ENCODE results near the gene BACE1. TPM values are rescaled to one million over a fixed set of nuclear protein-coding genes. Genes with fewer than 3 reads are reported as not detected.

BACE1 gene
- total and polyA plus RNA-seq, 4 donors: 5.5 to 36.3 (median 24.9) TPM

DNA sequence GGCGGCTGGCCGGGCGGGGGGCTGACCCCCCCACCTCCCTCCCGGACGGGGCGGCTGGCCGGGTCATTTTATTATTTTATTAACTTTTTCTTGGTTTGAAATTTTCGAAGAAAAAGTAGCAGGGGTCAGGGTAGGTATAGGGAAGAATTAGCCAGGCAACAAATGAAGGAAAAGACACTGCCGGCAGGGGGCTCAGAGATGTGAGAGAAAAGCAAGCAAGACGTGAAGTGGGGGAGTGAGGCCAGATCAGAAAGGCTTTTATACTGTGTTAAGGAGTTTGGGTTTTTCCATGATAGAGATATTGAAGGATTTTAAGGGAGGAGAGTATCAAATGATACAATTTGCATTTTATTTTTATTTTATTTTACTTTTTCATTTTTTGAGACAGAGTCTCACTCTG lies 64.5 kb downstream of the BACE1 start:
- H3K27me3 ChIP-seq (ENCODE audit: control insufficient read depth in 1 of 2, insufficient read depth in 2 of 2, low read length in 1 of 2): no peaks in the 10 kb centered on the region
- WGBS, 2 donors: 87 to 88% methylated on average over 9 to 10 of the region's 10 CpGs
- peaks cover 1 to 8% of the 10 kb centered on the region in 2 donors for H3K36me3 ChIP-seq (ENCODE audit: control insufficient read depth in 1 of 2, insufficient read depth in 2 of 2, low read length in 1 of 2)
- no peak overlapping the region for H3K27ac ChIP-seq (ENCODE audit: low read depth in 1 of 2, low read length in 2 of 2)
- no peaks in the 10 kb centered on the region for H3K4me1 ChIP-seq (ENCODE audit: control insufficient read depth in 1 of 2, insufficient read depth in 2 of 2, low read length in 2 of 2)
- no peaks in the 10 kb centered on the region for H3K9me3 ChIP-seq (ENCODE audit: control insufficient read depth, low read length)
- DNase-seq (no peak), ATAC-seq (ENCODE audit: low FRiP score) (no peak)
- no peak overlapping the region for H3K4me3 ChIP-seq (ENCODE audit: low read length in 2 of 2)
- intact Hi-C loops (cut with DNase I): no loop called here

DNA sequence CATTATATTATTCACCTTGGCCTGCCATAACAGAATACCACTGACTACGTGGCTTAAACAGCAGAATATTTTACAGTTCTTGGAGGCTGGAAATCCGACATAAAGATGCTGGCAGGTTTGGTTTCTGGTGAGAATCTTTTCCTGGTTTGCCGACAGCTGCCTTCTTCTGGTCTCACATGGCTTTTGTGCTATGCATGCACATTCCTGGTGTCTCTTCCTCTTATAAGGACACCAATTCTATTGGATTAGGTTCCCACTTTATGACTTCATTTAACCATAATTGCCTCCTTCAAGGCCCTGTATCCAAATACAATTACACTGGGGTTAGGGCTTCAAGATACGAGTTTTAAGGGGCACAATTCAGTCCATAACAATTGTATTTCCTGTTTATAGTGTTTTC lies 66.5 kb downstream of the BACE1 start:
- intact Hi-C loops (cut with DNase I): no loop called here

DNA sequence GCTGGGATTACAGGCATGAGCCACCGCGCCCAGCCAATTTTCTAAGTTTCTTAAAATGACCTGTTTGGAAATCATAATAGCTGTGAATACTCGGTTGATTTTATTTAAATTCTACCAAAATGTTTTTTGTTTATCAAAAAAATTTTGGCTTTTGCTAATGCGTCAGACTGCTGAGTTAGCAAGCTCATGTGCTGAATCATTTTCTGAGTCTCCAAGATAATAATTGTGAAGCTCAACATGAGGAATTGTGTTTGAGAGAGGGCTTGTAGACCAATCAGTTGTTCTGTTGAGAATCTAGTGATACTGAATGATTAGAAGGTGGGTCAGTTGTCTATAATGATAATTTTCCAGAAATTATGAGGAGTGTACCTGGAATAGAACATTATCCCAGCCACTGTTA lies 67.7 kb downstream of the BACE1 start:
- Histone ChIP-seq H3K36me3 (ENCODE audit: control insufficient read depth in 1 of 2, insufficient read depth in 2 of 2, low read length in 1 of 2) (peaks cover 2 to 11% of the 10 kb centered on the region in 2 donors), H3K27me3 (ENCODE audit: control insufficient read depth in 1 of 2, insufficient read depth in 2 of 2, low read length in 1 of 2) (no peaks in the 10 kb centered on the region), H3K27ac (ENCODE audit: low read depth in 1 of 2, low read length in 2 of 2) (no peak overlapping the region), H3K4me1 (ENCODE audit: control insufficient read depth in 1 of 2, insufficient read depth in 2 of 2, low read length in 2 of 2) (no peaks in the 10 kb centered on the region), H3K4me3 (ENCODE audit: low read length in 2 of 2) (no peak overlapping the region), H3K9me3 (ENCODE audit: control insufficient read depth, low read length) (no peaks in the 10 kb centered on the region)
- no peak for ATAC-seq (ENCODE audit: low FRiP score)
- 84 to 88% methylated on average over 4 of the region's 4 CpGs for WGBS, 2 donors
- intact Hi-C loops (cut with DNase I): no loop called here
- no peak for DNase-seq

More for the DNA sequence above, 66.5 kb downstream of the BACE1 start:
- no peak overlapping the region for H3K27ac ChIP-seq (ENCODE audit: low read depth in 1 of 2, low read length in 2 of 2)
- no peak for DNase-seq
- WGBS, 2 donors: 88% methylated on average over 4 of the region's 4 CpGs
- H3K4me3 ChIP-seq (ENCODE audit: low read length in 2 of 2): no peak overlapping the region
- ATAC-seq (ENCODE audit: low FRiP score): no peak
- H3K9me3 ChIP-seq (ENCODE audit: control insufficient read depth, low read length): no peaks in the 10 kb centered on the region
- H3K27me3 ChIP-seq (ENCODE audit: control insufficient read depth in 1 of 2, insufficient read depth in 2 of 2, low read length in 1 of 2): no peaks in the 10 kb centered on the region
- H3K4me1 ChIP-seq (ENCODE audit: control insufficient read depth in 1 of 2, insufficient read depth in 2 of 2, low read length in 2 of 2): no peaks in the 10 kb centered on the region
- peaks cover 2 to 8% of the 10 kb centered on the region in 2 donors for H3K36me3 ChIP-seq (ENCODE audit: control insufficient read depth in 1 of 2, insufficient read depth in 2 of 2, low read length in 1 of 2)

DNA sequence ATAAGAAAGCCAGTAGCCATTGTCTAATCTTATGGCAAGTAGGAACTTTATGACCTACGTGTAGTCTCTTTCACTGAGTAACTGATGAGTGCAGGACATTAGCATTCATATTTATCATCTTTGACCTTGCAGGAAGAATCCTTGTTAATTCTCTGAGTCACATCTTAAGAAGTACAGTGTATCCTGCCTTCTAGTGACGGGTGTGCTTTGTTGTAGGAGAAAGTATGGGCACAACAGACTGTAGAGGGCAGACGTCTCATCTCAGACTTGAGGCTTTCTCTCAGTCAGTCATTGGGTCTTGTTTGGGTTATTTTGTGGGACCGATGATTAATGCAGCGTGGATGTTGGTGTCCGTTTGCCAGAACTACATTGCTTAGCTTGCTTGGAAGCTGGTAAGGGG lies 76.8 kb downstream of the BACE1 start:
- intact Hi-C loops (cut with DNase I): loop anchor here in 1 of 2 donors (10.0 kb wide), 1 partner anchor 94 kb away; the partner anchor contains the start of gene PAFAH1B2
- DNase-seq: no peak
- 74 to 78% methylated on average over 6 of the region's 6 CpGs for WGBS, 2 donors

DNA sequence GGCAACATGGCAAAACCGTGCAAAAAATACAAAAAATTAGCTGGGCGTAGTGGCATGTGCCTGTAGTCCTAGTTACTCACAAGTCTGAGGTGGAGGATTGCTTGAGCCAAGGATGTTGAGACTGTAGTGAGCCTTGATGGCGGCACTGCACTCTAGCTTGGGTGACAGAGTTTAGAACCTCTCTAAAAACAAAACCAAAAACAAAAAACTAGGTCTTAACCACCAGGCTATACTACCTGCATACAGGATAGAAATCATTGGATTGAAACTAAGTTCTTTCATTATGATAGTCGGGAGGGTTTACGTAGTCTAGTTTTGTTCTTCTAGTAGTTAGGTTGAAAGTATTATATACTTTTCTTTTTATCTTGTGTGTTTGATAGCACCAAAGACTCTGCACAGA lies 77.8 kb downstream of the BACE1 start:
- ATAC-seq (ENCODE audit: low FRiP score) (no peak), DNase-seq (no peak)
- Histone ChIP-seq H3K27ac (ENCODE audit: low read depth in 1 of 2, low read length in 2 of 2) (no peak overlapping the region), H3K4me1 (ENCODE audit: control insufficient read depth in 1 of 2, insufficient read depth in 2 of 2, low read length in 2 of 2) (peaks cover 0 to 3% of the 10 kb centered on the region in 2 donors), H3K36me3 (ENCODE audit: control insufficient read depth in 1 of 2, insufficient read depth in 2 of 2, low read length in 1 of 2) (peaks cover 0 to 8% of the 10 kb centered on the region in 2 donors), H3K9me3 (ENCODE audit: control insufficient read depth, low read length) (no peaks in the 10 kb centered on the region), H3K27me3 (ENCODE audit: control insufficient read depth in 1 of 2, insufficient read depth in 2 of 2, low read length in 1 of 2) (no peaks in the 10 kb centered on the region), H3K4me3 (ENCODE audit: low read length in 2 of 2) (no peak overlapping the region)
- 85 to 94% methylated on average over 5 of the region's 5 CpGs for WGBS, 2 donors
- intact Hi-C loops (cut with DNase I): loop anchor here in 1 of 2 donors (10.0 kb wide), 1 partner anchor 93 kb away; the partner anchor contains the start of gene PAFAH1B2

More for the DNA sequence above, 76.8 kb downstream of the BACE1 start:
- Histone ChIP-seq H3K36me3 (ENCODE audit: control insufficient read depth in 1 of 2, insufficient read depth in 2 of 2, low read length in 1 of 2) (peaks cover 2 to 8% of the 10 kb centered on the region in 2 donors), H3K4me1 (ENCODE audit: control insufficient read depth in 1 of 2, insufficient read depth in 2 of 2, low read length in 2 of 2) (no peaks in the 10 kb centered on the region), H3K27me3 (ENCODE audit: control insufficient read depth in 1 of 2, insufficient read depth in 2 of 2, low read length in 1 of 2) (no peaks in the 10 kb centered on the region), H3K27ac (ENCODE audit: low read depth in 1 of 2, low read length in 2 of 2) (no peak overlapping the region), H3K4me3 (ENCODE audit: low read length in 2 of 2) (no peak overlapping the region), H3K9me3 (ENCODE audit: control insufficient read depth, low read length) (no peaks in the 10 kb centered on the region)
- no peak for ATAC-seq (ENCODE audit: low FRiP score)

Other genes starting within 250 kb of the BACE1 start
- gene SIK3, start 217.8 kb downstream of the BACE1 start, total RNA-seq: 10 to 100 TPM; 59.2 to 64.2 TPM
- 10 to 100 TPM in 1 of 2 donors, 1 to 10 TPM in 1; 6.4 to 18.8 TPM for gene SIK3, start 217.8 kb downstream of the BACE1 start, polyA plus RNA-seq
- 10 to 100 TPM; 69.9 to 73.5 TPM for gene PAFAH1B2, start 172.0 kb downstream of the BACE1 start, total RNA-seq
- 10 to 100 TPM; 18.2 to 20.5 TPM for gene PAFAH1B2, start 172.0 kb downstream of the BACE1 start, polyA plus RNA-seq
- 10 to 100 TPM; 51.2 to 81.3 TPM for gene SIDT2, start 137.5 kb downstream of the BACE1 start, total RNA-seq
- gene SIDT2, start 137.5 kb downstream of the BACE1 start, polyA plus RNA-seq: 10 to 100 TPM; 10.4 to 62.9 TPM
- over 10,000 TPM in 1 of 2 donors, 1,000 to 10,000 TPM in 1; 4,857 to 10,188 TPM for gene TAGLN, start 116.9 kb downstream of the BACE1 start, total RNA-seq
- over 10,000 TPM; 12,625 to 13,815 TPM for gene TAGLN, start 116.9 kb downstream of the BACE1 start, polyA plus RNA-seq
- 10 to 100 TPM; 52.8 to 71.5 TPM for gene PCSK7, start 84.2 kb downstream of the BACE1 start, total RNA-seq
- gene PCSK7, start 84.2 kb downstream of the BACE1 start, polyA plus RNA-seq: 10 to 100 TPM; 23.5 to 57.0 TPM
- gene RNF214, start 83.6 kb downstream of the BACE1 start, total RNA-seq: 10 to 100 TPM; 27.2 to 32.7 TPM
- gene RNF214, start 83.6 kb downstream of the BACE1 start, polyA plus RNA-seq: 10 to 100 TPM; 10.9 to 16.7 TPM
- 10 to 100 TPM in 1 of 2 donors, 1 to 10 TPM in 1; 9.8 to 11.5 TPM for gene BACE1-AS, start 24.9 kb downstream of the BACE1 start, total RNA-seq
- gene BACE1-AS, start 24.9 kb downstream of the BACE1 start, polyA plus RNA-seq: 1 to 10 TPM; 1.3 to 5.0 TPM
- gene CEP164, start 11.6 kb upstream of the BACE1 start, total RNA-seq: 10 to 100 TPM; 29.3 to 51.2 TPM
- gene CEP164, start 11.6 kb upstream of the BACE1 start, polyA plus RNA-seq: 10 to 100 TPM in 1 of 2 donors, 1 to 10 TPM in 1; 7.1 to 41.8 TPM

Data from aorta (tissue), 5 donors.